KG1 (cell line): Measurements from ENCODE around the gene ALDH3A2.

Experiments
- DNase-seq: peaks from one replicate; lab custom pipeline; 2025; lab: John Stamatoyannopoulos, UW

ALDH3A2 gene

DNA sequence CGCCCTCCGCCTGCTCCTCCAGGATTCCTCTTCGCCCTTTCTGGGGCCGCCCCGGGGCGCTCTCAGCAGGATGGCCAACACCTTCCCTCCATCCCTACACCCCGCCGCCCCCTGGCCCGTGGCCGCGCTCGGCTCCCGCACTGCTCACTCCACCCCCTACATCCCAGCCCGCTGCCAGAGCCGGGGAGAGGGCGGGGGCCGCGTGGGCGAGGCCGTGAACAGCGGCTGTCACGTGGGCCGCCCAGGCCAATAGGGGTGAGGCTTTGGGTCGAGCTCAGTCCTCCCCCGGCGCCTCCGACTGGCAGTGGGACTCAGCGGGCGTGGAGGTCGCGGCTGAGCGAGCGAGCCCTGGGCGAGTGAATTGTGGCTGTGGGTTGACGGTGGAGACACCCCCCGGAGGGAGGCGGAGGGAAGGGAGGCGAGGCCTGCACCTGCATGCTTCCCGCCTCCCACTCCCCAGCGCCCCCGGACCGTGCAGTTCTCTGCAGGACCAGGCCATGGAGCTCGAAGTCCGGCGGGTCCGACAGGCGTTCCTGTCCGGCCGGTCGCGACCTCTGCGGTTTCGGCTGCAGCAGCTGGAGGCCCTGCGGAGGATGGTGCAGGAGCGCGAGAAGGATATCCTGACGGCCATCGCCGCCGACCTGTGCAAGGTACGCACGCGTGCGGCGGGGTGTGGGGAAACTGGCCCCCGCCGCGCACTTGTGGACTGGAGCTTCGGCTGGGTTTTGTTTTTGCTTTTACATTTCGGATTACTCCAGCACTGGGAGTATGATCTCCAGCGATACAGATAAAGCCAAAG lies at the start of gene ALDH3A2:
ALDH3A2 (plus strand) TSS at position 277 of the 799 bp plus-strand sequence; CDS start at position 498, 221 bp downstream.
- DNase-seq: peak; percentile 18

- no peak for DNase-seq
Observed at GRCh38 chr17:19610311-19610710, 38.2 kb upstream of the ALDH3A2 start.

DNA sequence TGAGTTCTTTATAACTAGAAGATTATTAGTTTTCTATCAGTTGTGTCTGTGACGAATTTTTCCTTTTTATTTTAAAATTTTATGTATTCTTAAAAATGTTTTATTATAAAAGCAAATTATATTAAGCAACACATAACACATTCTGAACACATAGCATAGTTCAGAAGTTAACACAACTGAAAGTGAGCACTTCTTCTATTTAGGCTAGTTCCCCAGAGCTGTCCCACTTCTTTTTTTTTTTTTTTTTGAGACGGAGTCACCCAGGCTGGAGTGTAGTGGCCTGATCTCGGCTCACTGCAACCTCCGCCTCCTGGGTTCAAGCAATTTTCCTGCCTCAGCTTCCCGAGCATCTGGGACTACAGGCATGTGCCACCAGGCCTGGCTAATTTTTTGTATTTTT lies 37.7 kb upstream of the ALDH3A2 start:
- no peak for DNase-seq

- DNase-seq: no peak
Observed at GRCh38 chr17:19613979-19614378, 34.6 kb upstream of the ALDH3A2 start.

- no peak for DNase-seq
Observed at GRCh38 chr17:19614900-19615299, 33.7 kb upstream of the ALDH3A2 start.

DNA sequence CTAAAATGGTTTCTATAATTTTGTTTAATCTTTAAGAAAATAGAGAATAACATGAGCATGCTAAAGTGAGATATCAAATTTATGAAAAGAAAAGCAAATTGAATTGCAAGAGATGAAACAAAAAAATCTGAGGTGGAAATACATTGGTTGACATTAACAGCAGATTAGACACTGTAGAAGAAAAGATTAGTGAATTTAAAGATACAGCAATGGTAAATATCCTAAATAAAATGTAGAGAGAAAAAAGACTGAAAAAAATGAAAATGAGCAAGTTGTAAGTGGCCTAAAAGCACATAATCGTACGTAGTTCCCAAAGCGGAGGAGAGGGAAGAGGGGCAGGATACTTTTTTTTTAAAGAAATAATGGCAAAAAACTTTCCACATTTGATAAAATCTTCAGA lies 30.5 kb upstream of the ALDH3A2 start:
- no peak for DNase-seq

DNA sequence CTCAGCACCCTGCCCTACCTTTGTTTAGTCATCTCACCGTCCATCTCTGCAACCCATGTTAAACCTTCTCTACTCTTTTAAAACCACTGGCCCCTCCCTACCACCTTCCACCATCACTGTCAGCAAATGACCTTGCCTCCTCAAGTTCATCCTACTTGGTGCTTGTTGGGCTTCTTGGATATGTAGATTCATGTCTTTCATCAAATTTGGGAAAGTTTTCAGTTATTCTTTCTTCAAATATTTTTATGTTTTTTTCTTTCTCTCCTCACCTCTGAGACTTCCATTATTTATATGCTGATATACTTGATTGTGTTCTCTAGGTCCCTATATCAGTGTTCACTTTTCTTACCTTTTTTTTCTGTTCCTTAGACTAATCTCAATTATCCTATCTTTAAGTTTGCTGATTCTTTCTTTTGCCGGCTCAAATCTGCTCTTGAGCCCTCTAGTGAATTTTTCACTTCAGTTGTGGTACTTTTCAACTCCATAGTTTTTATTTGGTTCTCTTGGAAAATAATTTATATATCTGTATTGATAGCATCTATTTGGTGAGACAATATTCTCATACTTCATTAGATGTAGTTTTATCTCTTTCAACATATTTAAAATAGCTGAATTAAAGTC lies 28.7 kb upstream of the ALDH3A2 start:
- DNase-seq: no peak

- no peak for DNase-seq
Observed at GRCh38 chr17:19621697-19622096, 26.9 kb upstream of the ALDH3A2 start.

DNA sequence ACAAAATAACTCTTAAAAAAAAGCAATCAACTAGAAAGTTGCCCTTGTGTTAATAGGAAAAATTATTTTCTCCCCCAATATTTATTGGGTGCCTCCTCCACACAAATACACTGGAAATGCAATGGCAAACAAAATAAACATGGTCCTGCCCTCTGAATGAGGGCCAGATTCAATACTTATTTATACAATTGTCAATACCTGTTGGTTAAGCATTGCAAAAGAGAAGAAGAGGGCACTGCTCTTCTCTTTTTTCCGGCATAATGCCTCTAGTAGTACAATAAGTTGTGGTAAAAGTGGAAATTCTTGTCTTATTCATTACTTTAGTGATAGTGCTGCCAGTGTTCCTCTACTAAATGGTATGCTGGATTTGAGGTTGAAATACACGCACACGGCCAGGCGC lies 22.5 kb upstream of the ALDH3A2 start:
- DNase-seq: no peak

- no peak for DNase-seq
Observed at GRCh38 chr17:19629449-19629848, 19.1 kb upstream of the ALDH3A2 start.

DNA sequence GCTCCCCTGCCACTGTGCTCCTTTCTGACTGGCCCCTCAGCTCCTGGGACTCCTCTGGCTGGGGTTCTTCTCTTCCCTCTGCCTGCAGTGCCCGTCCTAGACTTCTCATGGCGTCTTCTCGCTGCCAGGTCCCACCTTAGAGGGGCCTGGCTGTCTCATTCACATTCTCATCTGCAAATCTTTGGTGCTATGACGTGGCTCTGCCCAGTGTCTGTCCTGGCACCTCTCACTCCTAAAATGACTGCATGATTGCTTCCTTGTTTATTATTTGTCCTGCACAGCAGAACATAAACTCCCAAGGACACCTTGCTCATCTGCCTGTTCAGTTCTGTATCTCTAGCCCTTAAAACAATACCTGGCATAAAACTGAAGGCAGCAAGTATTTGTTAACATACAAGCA lies 18.5 kb upstream of the ALDH3A2 start:
- no peak for DNase-seq

DNA sequence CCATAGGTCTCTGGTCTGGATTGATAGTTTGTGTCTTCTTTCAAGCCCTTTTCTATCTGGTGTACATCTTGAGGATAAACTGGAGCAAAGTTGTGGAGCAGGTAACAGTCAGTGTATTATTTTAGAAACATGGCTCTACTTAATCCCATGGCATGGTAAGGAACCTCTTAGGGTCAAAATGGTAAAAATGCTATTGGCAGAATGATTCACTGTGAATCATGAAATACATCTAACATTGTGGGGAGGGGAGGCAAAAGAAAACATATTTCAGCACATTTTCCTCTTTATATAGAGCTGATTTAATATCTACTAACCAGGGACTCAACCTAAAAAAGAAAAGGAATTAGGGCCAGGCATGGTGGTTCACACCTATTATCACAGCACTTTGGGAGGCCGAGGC lies 17.9 kb upstream of the ALDH3A2 start:
- DNase-seq: no peak

DNA sequence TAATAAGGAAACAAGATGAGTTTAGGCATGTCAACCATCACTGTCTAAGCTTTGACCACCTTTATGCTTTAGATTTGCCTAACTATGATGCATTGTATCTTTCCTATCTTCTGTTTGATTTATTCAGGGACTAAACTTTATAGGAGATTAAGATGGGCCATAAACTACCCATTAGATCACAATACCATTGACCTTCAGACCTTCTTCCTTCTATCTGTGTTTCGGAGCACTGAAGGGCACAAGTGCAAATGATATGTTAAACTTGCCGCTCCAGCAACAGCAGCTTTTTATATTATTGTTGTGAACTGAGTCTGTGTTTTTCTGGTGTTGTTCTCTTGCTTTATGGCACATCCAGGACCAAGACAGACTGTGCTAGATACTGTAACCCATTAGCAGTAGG lies 16.6 kb upstream of the ALDH3A2 start:
- DNase-seq: no peak

DNA sequence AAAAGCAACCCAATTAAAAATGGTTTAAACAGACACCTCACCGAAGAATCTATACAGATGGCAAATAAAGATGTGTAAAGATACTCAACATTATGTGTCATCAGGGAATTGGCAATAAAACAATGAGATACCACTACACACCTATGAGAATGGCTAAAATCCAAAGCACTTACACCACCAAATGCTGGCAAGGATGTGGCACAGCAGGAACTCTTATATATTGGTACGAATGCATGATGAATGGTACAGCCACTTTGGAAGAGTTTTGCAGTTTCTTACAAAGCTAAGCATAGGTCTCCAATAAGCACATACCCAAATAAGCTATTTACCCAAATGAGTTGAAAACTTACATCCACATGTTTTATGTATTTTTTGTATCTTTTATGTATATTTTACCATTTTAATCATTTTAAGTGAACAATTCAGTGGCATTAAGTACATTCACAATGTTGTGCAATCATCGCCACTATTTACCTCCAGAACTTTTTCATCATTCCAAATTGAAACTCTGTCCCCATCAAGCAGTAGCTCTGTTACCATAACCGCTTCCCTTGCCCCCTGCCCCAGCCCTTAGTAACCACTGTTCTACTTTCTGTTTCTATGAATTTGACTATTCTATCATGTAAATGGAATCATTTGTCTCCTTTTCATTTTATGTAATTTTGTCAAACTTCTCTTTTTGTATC lies 6.7 kb upstream of the ALDH3A2 start:
- no peak for DNase-seq

GRCh38 chr17:19642373-19642893 lies 6.1 kb upstream of the ALDH3A2 start:
- DNase-seq: no peak

- no peak for DNase-seq
Observed at GRCh38 chr17:19644493-19645210, 3.9 kb upstream of the ALDH3A2 start.

DNA sequence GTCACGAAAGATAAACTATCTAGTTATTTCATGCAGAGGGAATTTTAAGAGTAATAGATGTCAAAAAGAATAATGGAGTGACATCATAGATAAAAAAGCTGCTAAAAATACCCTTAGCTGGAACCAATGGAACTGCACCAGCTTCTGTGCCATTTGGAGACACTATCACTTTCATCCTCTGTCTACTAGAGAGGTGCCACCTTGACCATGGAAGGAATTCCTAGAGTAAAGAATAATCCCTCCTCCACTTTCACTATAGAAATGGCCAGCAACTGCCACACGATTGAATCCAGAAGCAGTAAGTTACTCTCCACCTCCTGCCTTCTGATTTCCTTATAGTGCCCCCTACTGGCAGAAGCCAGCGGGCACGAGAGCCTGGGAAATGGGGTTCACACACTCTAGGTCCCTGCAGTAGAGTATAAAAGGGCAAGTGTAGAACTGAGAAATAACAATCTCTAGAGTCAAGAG lies 2.8 kb upstream of the ALDH3A2 start:
- no peak for DNase-seq

DNA sequence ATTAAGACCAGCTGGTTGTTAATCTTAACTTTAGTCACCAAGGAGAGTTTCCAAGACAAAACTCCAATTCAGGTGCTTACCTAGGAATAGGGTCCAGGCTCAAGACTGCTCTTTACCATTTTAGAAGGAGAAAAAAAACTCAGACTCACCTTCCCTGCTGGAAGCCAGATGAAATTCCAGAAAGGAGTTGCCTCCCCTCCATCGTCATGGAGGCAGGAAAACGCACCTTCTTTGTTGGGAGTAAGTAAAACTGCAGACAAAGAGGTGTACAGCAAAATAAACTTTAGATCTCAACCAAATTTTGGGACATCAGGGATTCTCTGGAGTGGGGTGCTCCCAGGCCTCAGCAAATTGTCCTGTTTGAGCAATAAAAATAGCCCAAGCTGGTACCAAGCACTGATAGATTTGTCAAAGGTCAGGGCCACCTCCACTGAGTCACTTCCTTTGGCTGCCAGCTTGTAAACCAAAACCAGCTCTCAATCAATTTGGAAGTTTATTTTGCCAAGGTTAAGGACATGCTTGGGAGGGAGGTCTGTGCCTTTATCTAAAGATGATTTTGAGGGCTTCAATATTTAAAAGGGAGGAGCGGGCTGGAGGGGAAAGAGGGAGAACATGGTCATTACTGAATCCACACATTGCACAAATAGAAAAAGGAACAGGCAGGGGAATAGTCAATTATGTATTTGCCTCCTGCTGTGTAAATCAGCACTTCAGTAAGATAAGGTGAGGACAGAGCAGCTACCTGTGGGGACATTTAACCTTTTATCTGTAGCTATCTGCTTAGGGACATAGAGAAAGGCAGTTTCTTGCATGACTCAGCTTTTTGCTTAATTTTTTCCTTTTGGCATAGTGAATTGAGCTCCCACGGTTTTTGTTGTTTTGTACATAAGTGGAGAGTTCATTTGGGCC lies 1.5 kb upstream of the ALDH3A2 start:
- DNase-seq: no peak

GRCh38 chr17:19647697-19648474 lies 665 bp upstream of the ALDH3A2 start:
- peak; percentile 2 for DNase-seq

- no peak for DNase-seq
Observed at GRCh38 chr17:19649274-19649541, 657 bp downstream of the ALDH3A2 start.
